ENCODE measurements around the gene ZFHX3. TPM values are rescaled to one million over a fixed set of nuclear protein-coding genes. Genes with fewer than 3 reads are reported as not detected.

Gene ZFHX3
- total and polyA plus RNA-seq, 2 of the 8 experiments (the other 6 are each of a cell fraction or from before 2014, with no cell fraction given): 0.08 to 0.99 TPM

GRCh38 chr16:73054498-73054812 lies 6.5 kb upstream of the ZFHX3 start:
- H2BK5ac ChIP-seq (ENCODE audit: low read depth, low read length): no peak overlapping the region
- H3K18ac ChIP-seq (ENCODE audit: extremely low read depth, low read length): no peak overlapping the region
- no peak overlapping the region for H2BK15ac ChIP-seq (ENCODE audit: low read length)
- H3K27me3 ChIP-seq (replicated peaks in 1 of 4; ENCODE audit: control insufficient read depth in 3 of 4, extremely low read depth in 1 of 4, insufficient read depth in 3 of 4, low read length in 3 of 4): peaks cover 43 to 85% (median 72%) of the 10 kb centered on the region in 4 experiments
- peak overlapping the region in 1 of 2 experiments; percentile 78; a peak in 2 of 4 replicates for H3K4me2 ChIP-seq (ENCODE audit: insufficient read depth in 1 of 2, low read depth in 2 of 2, low read length in 2 of 2)
- H3K23me2 ChIP-seq (ENCODE audit: low read depth, low read length): peaks cover 9% of the 10 kb centered on the region; the same call in 1 of the 2 replicates
- no peak overlapping the region for H4K5ac ChIP-seq (ENCODE audit: insufficient read length, low read depth, low read length)
- H4K20me1 ChIP-seq (replicated peaks in 1 of 2; ENCODE audit: control insufficient read depth in 1 of 2, insufficient read depth in 2 of 2, low read length in 2 of 2): peaks cover 12 to 19% of the 10 kb centered on the region in 2 experiments
- POLR2A ChIA-PET (ENCODE audit: partially characterized antibody): interaction anchor here (0.6 to 2.3 kb wide), 4 partner anchors 9 to 197 kb away, joined by 3 to 14 read pairs (median 6); no protein-coding TSS in a partner anchor
- H3K36me3 ChIP-seq (ENCODE audit: control insufficient read depth in 2 of 4, insufficient read depth in 4 of 4, low read length in 3 of 4): no peaks in the 10 kb centered on the region
- H2BK12ac ChIP-seq (ENCODE audit: low read depth, low read length): no peak overlapping the region
- H2AK5ac ChIP-seq (ENCODE audit: low read depth, low read length): no peak overlapping the region
- H4K91ac ChIP-seq (replicated peaks; ENCODE audit: insufficient read length, low read length): no peak overlapping the region
- no peak overlapping the region for H3K56ac ChIP-seq (replicated peaks; ENCODE audit: insufficient read length, low read depth, low read length)
- peaks cover 18 to 31% (median 23%) of the 10 kb centered on the region in 4 experiments for H3K4me1 ChIP-seq (replicated peaks in 1 of 4; ENCODE audit: control insufficient read depth in 3 of 4, insufficient read depth in 4 of 4, low read length in 3 of 4)
- H3K23ac ChIP-seq (ENCODE audit: insufficient read length): no peak overlapping the region
- DNase-seq (ENCODE audit: low read depth in 1 of 2, low spot score in 2 of 2): no peak
- H2AFZ ChIP-seq (ENCODE audit: low read length): no peak overlapping the region
- H3K4me3 ChIP-seq (ENCODE audit: extremely low read depth in 1 of 4, insufficient read depth in 2 of 4, low read depth in 3 of 4, low read length in 4 of 4): peak overlapping the region in 1 of 4 experiments; percentile 51; a peak in 1 of 8 replicates
- WGBS, 2 experiments (ENCODE audit: extremely low coverage in 1 of 2, insufficient coverage in 1 of 2, insufficient read length in 1 of 2, insufficient replicate concordance in 2 of 2, low coverage in 1 of 2, low lambda C conversion rate in 2 of 2, missing lambda C conversion rate in 1 of 2): 10% methylated on average over 6 of the region's 6 CpGs; no CpG with 5 or more reads in 1 of the 2 experiments
- TF ChIP-seq SIRT6 (IDR thresholded peaks at IDR 0.05; ENCODE audit: low read length) (no peak), EP300 (IDR thresholded peaks at IDR 0.05; ENCODE audit: borderline replicate concordance in 1 of 2, low read depth in 2 of 2, low read length in 2 of 2) (no peak)
- H3K9me3 ChIP-seq (ENCODE audit: insufficient read depth in 2 of 2, low read depth in 1 of 2, low read length in 1 of 2): no peaks in the 10 kb centered on the region
- H3K79me1 ChIP-seq (ENCODE audit: low read depth, low read length): no peaks in the 10 kb centered on the region
- H3K9ac ChIP-seq (replicated peaks in 1 of 4; ENCODE audit: extremely low read depth in 1 of 4, low read depth in 3 of 4, low read length in 3 of 4): no peak overlapping the region
- no peak overlapping the region for H2BK20ac ChIP-seq (ENCODE audit: low read length)
- no peak overlapping the region for H3K14ac ChIP-seq (ENCODE audit: insufficient read length)
- H3K79me2 ChIP-seq (ENCODE audit: control insufficient read depth in 1 of 2, insufficient read depth in 2 of 2, low read length in 2 of 2): no peaks in the 10 kb centered on the region
- no peak for FAIRE-seq
- H2BK120ac ChIP-seq (replicated peaks; ENCODE audit: low read depth, low read length): no peak overlapping the region
- no peak overlapping the region for H4K8ac ChIP-seq (ENCODE audit: extremely low read depth, insufficient read depth, low read length)
- no peak overlapping the region for H3K27ac ChIP-seq (ENCODE audit: low read depth, low read length)
- H3K4ac ChIP-seq (replicated peaks; ENCODE audit: insufficient read length, low read depth, low read length): no peak overlapping the region
- CTCF ChIA-PET (ENCODE audit: partially characterized antibody): interaction anchor here (0.6 to 2.1 kb wide), 8 partner anchors 9 to 1013 kb away, joined by 3 to 7 read pairs (median 4); no protein-coding TSS in a partner anchor
